Type B pancreatic cell (in vitro differentiated cells): ENCODE results near the gene SLC44A2. TPM values are rescaled to one million over a fixed set of nuclear protein-coding genes. Genes with fewer than 3 reads are reported as not detected.
"Not testable (repeated sequence)": the region's sequence is repeated elsewhere in the genome, so short reads cannot be mapped to it uniquely, and the experiment has no call there.

ENCODE experiments used
- DNase-seq: peaks from one replicate; pipeline ENCODE4 v3.0.0; 2021; ENCODE audit warnings: mixed read lengths; ENCODE audit not compliant: unreplicated experiment; ENCODE audit errors: extremely low spot score
- H3K27ac Mint-ChIP-seq: 2 replicates; pipeline ENCODE4 v1.8.0; 2021; ENCODE audit warnings: mild to moderate bottlenecking, mixed read lengths
- H3K27me3 Mint-ChIP-seq: 2 replicates; pipeline ENCODE4 v1.8.0; 2021; ENCODE audit warnings: mixed read lengths
- H3K36me3 Mint-ChIP-seq: 2 replicates; pipeline ENCODE4 v1.8.0; 2021; ENCODE audit warnings: mixed read lengths
- H3K4me1 Mint-ChIP-seq: one replicate; pipeline ENCODE4 v1.8.0; 2021; ENCODE audit warnings: mixed read lengths; ENCODE audit not compliant: unreplicated experiment
- H3K4me3 Mint-ChIP-seq: 2 replicates; pipeline ENCODE4 v1.8.0; 2021; ENCODE audit warnings: mild to moderate bottlenecking, mixed read lengths
- H3K9me3 Mint-ChIP-seq: 2 replicates; pipeline ENCODE4 v1.8.0; 2021; ENCODE audit warnings: mixed read lengths
- CTCF ChIP-seq: fragments of 200-600 bp; sonication (generic); conservative IDR thresholded peaks from 2 replicates; pipeline ENCODE4 v1.5.0; 2021; ENCODE audit warnings: antibody characterized with exemption, mild to moderate bottlenecking
- total RNA-seq: library from RNA; stranded (reverse); gene quantifications from 2 replicates; pipeline ENCODE4 v1.2.1, GENCODE V29; 2021; ENCODE audit warnings: low replicate concordance

SLC44A2 gene
- total RNA-seq, 1 donor from 2014 or later = 148 TPM

GRCh38 chr19:10670876-10671804 is 45.8 kb downstream of the SLC44A2 start:
- H3K4me1 Mint-ChIP-seq = peaks cover 15% of the 10 kb centered on the region
- H3K4me3 Mint-ChIP-seq = no peak overlapping the region
- peaks cover 22% of the 10 kb centered on the region for H3K36me3 Mint-ChIP-seq
- no peaks in the 10 kb centered on the region for H3K9me3 Mint-ChIP-seq
- H3K27ac Mint-ChIP-seq = no peak overlapping the region
- no peak for TF ChIP-seq CTCF
- DNase-seq = no peak
- H3K27me3 Mint-ChIP-seq = no peaks in the 10 kb centered on the region

DNA sequence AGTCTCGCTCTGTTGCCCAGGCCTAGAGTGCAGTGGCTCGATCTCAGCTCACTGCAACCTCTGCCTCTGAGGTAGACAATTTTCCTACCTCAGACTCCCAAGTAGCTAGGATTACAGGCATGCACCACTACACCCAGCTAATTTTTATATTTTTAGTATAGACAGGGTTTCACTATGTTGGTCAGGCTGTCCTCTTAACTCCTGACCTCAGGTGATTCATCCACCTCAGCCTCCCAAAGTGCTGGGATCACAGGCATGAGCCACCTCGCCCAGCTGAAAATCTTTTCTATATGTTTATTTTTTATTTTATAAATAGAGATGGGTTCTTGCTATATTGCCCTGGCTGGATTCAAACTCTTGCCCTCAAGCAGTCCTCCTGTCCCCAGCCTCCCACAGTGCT is 46.6 kb downstream of the SLC44A2 start:
- H3K9me3 Mint-ChIP-seq, DNase-seq, H3K27ac Mint-ChIP-seq, H3K27me3 Mint-ChIP-seq, H3K4me3 Mint-ChIP-seq: not testable (repeated sequence)
- Mint-ChIP-seq H3K36me3 (peaks cover 25% of the 10 kb centered on the region), H3K4me1 (peaks cover 12% of the 10 kb centered on the region)

GRCh38 chr19:10675214-10675613 is 49.9 kb downstream of the SLC44A2 start:
- not testable (repeated sequence) for H3K4me1 Mint-ChIP-seq, H3K9me3 Mint-ChIP-seq, H3K27me3 Mint-ChIP-seq, H3K4me3 Mint-ChIP-seq, DNase-seq, H3K27ac Mint-ChIP-seq
- H3K36me3 Mint-ChIP-seq = peaks cover 20% of the 10 kb centered on the region

- Mint-ChIP-seq H3K4me1 (no peaks in the 10 kb centered on the region), H3K4me3 (no peak overlapping the region), H3K27ac (no peak overlapping the region), H3K36me3 (peaks cover 18% of the 10 kb centered on the region), H3K9me3 (no peaks in the 10 kb centered on the region), H3K27me3 (no peaks in the 10 kb centered on the region)
- no peak for DNase-seq
- TF ChIP-seq CTCF = no peak
These were observed 52.4 kb downstream of the SLC44A2 start for GRCh38 chr19:10677751-10678150.

DNA sequence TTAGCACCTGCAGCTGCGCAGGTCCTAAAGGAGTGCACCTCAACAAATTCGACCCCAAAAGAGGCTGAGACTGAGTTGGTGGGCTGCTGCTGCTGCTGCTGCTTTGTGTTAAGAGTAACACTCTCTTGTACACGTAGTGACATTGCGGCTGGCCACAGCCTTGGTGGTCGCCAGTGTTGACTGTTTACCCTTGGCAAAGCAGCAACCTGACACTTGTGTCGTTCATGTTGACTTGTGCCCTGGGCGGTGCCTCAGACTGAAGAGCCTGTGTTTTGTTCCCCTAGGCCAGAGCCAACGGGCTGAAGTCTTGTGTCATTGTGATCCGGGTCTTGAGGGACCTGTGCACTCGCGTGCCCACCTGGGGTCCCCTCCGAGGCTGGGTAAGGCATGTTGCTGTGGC is 53.5 kb downstream of the SLC44A2 start:
- no peak for TF ChIP-seq CTCF
- H3K4me1 Mint-ChIP-seq = no peaks in the 10 kb centered on the region
- H3K27ac Mint-ChIP-seq = no peak overlapping the region
- no peaks in the 10 kb centered on the region for H3K27me3 Mint-ChIP-seq
- H3K9me3 Mint-ChIP-seq = no peaks in the 10 kb centered on the region
- peaks cover 11% of the 10 kb centered on the region for H3K36me3 Mint-ChIP-seq
- no peak overlapping the region for H3K4me3 Mint-ChIP-seq
- DNase-seq = no peak

DNA sequence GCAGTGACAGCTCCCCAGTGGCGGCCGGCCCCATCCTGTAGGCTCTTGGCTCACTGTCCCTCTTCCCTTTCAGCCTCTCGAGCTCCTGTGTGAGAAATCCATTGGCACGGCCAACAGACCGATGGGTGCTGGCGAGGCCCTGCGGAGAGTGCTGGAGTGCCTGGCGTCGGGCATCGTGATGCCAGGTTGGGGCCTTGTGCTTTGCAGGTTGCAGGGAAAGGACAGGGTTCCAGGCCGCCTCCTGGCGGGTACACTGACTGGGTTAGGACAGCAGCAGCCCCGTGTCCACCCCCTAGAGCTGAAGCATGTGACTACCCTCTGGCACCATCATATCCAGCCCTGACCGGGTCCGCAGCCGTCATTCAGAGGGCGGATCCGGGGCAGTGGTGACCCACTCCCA is 54.4 kb downstream of the SLC44A2 start:
- Mint-ChIP-seq H3K4me1 (no peaks in the 10 kb centered on the region), H3K27me3 (no peaks in the 10 kb centered on the region), H3K27ac (no peak overlapping the region), H3K4me3 (no peak overlapping the region), H3K9me3 (no peaks in the 10 kb centered on the region), H3K36me3 (peaks cover 15% of the 10 kb centered on the region)
- DNase-seq = no peak
- no peak for TF ChIP-seq CTCF
